Gastrocnemius medialis (tissue), 4 donors: ENCODE data around the gene FXYD7.

Source experiments
- POLR2A ChIP-seq, 2 donors: fragments of 450-650 bp; IDR thresholded peaks; one replicate each; pipeline ENCODE4 v1.6.1; 2017; ENCODE audit warnings: antibody characterized with exemption in 2 of 2, mild to moderate bottlenecking in 2 of 2, moderate library complexity in 2 of 2
- TF ChIP-seq, protein P1 (sequence below), 5 experiments: fragments of 450-650 bp in 3 of 5; fragments of 200-600 bp in 2 of 5; sonication (generic) in 2 of 5; IDR thresholded peaks in 4 of 5; conservative IDR thresholded peaks in 1 of 5; 1 replicate in 4 of 5; 2 replicates in 1 of 5; pipeline ENCODE4 v1.5.1; 2016 to 2019; ENCODE audit warnings: antibody characterized with exemption in 5 of 5, mild to moderate bottlenecking in 3 of 5, moderate library complexity in 3 of 5

GRCh38 chr19:35144259-35144599, 1.2 kb downstream of the FXYD7 start:
- TF ChIP-seq, protein P1, sequence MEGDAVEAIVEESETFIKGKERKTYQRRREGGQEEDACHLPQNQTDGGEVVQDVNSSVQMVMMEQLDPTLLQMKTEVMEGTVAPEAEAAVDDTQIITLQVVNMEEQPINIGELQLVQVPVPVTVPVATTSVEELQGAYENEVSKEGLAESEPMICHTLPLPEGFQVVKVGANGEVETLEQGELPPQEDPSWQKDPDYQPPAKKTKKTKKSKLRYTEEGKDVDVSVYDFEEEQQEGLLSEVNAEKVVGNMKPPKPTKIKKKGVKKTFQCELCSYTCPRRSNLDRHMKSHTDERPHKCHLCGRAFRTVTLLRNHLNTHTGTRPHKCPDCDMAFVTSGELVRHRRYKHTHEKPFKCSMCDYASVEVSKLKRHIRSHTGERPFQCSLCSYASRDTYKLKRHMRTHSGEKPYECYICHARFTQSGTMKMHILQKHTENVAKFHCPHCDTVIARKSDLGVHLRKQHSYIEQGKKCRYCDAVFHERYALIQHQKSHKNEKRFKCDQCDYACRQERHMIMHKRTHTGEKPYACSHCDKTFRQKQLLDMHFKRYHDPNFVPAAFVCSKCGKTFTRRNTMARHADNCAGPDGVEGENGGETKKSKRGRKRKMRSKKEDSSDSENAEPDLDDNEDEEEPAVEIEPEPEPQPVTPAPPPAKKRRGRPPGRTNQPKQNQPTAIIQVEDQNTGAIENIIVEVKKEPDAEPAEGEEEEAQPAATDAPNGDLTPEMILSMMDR (IDR thresholded peaks at IDR 0.05 in 4 of 5, conservative IDR thresholded peaks at IDR 0.05 in 1 of 5): no peak
- no peak for TF ChIP-seq POLR2A (IDR thresholded peaks at IDR 0.05)
